Large intestine (tissue), 1 donor: Measurements from ENCODE around the gene MYO15A. TPM values are rescaled to one million over a fixed set of nuclear protein-coding genes. Genes with fewer than 3 reads are reported as not detected.

ENCODE experiments used
- polyA plus RNA-seq: library from polyadenylated mRNA; unstranded; fragments of 120-200 nt; gene quantifications from one replicate; pipeline ENCODE4 v1.2.1, GENCODE V29; 2013

Gene MYO15A
- polyA plus RNA-seq, 1 donor = 2.0 TPM

Other genes starting within 250 kb of the MYO15A start
- 31.1 TPM for gene TOM1L2, start 136.4 kb upstream of the MYO15A start, polyA plus RNA-seq
- gene DRC3, start 135.9 kb upstream of the MYO15A start, polyA plus RNA-seq = 5.7 TPM
- 24.8 TPM for gene ATPAF2, start 69.6 kb upstream of the MYO15A start, polyA plus RNA-seq
- gene GID4, start 69.3 kb upstream of the MYO15A start, polyA plus RNA-seq = 9.9 TPM
- gene DRG2, start 20.8 kb upstream of the MYO15A start, polyA plus RNA-seq = 38.1 TPM
- gene ALKBH5, start 75.1 kb downstream of the MYO15A start, polyA plus RNA-seq = 59.0 TPM
- 16.1 TPM for gene LLGL1, start 116.9 kb downstream of the MYO15A start, polyA plus RNA-seq
- 161 TPM for gene FLII, start 150.0 kb downstream of the MYO15A start, polyA plus RNA-seq
- gene MIEF2, start 151.9 kb downstream of the MYO15A start, polyA plus RNA-seq = 10.7 TPM
- gene TOP3A, start 206.2 kb downstream of the MYO15A start, polyA plus RNA-seq = 26.4 TPM
- gene SMCR8, start 206.5 kb downstream of the MYO15A start, polyA plus RNA-seq = 17.9 TPM